ENCODE data around the gene LPAR1. TPM values are rescaled to one million over a fixed set of nuclear protein-coding genes. Genes with fewer than 3 reads are reported as not detected.

The LPAR1 gene
- total RNA-seq, 8 experiments from 2014 or later: 0.69 to 128 (median 8.0) TPM

GRCh38 chr9:111036429-111036789, 1.9 kb downstream of the LPAR1 start:
- H3K4me1 ChIP-seq (replicated peaks in 1 of 2): peaks cover 4 to 14% of the 10 kb centered on the region in 2 donors
- in situ Hi-C loops (cut with MboI; ENCODE audit: low pct_unique_long_range_greater_than_20kb in 2 of 9, low sequenced_read_pairs in 9 of 9, unreplicated experiment in 9 of 9): loop anchor here in 2 of 9 experiments (25.0 kb wide), 3 partner anchors 251 to 399 kb away; partner anchors contain the start of gene MUSK (in 1 of the 2)
- H3K4me3 ChIP-seq: peak overlapping the region in 3 of 5 donors; percentile 41 to 50 (median 49)
- ATAC-seq (replicated peaks in 6 of 8): peak in 3 of 8 experiments; percentile 26 to 34 (median 32)
- no peak overlapping the region for H3K27ac ChIP-seq
- 0 to 60% (median 10%) methylated on average over 1 to 15 of the region's 15 CpGs; no CpG with 5 or more reads in 1 of the 10 experiments for WGBS, 10 experiments

GRCh38 chr9:111035543-111036428, 2.5 kb downstream of the LPAR1 start:
- WGBS, 10 experiments: 20 to 83% (median 70%) methylated on average over 1 to 3 of the region's 3 CpGs
- Histone ChIP-seq H3K4me1 (replicated peaks in 1 of 2) (peaks cover 4 to 14% of the 10 kb centered on the region in 2 donors), H3K27ac (no peak overlapping the region), H3K4me3 (peak overlapping the region in 1 of 5 donors; percentile 49)
- in situ Hi-C loops (cut with MboI; ENCODE audit: low pct_unique_long_range_greater_than_20kb in 2 of 9, low sequenced_read_pairs in 9 of 9, unreplicated experiment in 9 of 9): loop anchor here in 2 of 9 experiments (25.0 kb wide), 3 partner anchors 252 to 398 kb away; partner anchors contain the start of gene MUSK (in 1 of the 2)
- ATAC-seq (replicated peaks in 6 of 8): no peak

GRCh38 chr9:111034898-111035539, 3.3 kb downstream of the LPAR1 start:
- Histone ChIP-seq H3K27ac (no peak overlapping the region), H3K4me3 (no peak overlapping the region), H3K4me1 (replicated peaks in 1 of 2) (peaks cover 4 to 14% of the 10 kb centered on the region in 2 donors)
- 5 to 91% (median 83%) methylated on average over 2 to 9 of the region's 9 CpGs for WGBS, 10 experiments
- peak in 2 of 8 experiments; percentile 17 to 18 for ATAC-seq (replicated peaks in 6 of 8)
- in situ Hi-C loops (cut with MboI; ENCODE audit: low pct_unique_long_range_greater_than_20kb in 2 of 9, low sequenced_read_pairs in 9 of 9, unreplicated experiment in 9 of 9): loop anchor here in 2 of 9 experiments (25.0 kb wide), 3 partner anchors 252 to 398 kb away; partner anchors contain the start of gene MUSK (in 1 of the 2)

- in situ Hi-C loops (cut with MboI; ENCODE audit: low pct_unique_long_range_greater_than_20kb in 2 of 9, low sequenced_read_pairs in 9 of 9, unreplicated experiment in 9 of 9): loop anchor here in 2 of 9 experiments (25.0 kb wide), 3 partner anchors 253 to 397 kb away; partner anchors contain the start of gene MUSK (in 1 of the 2)
- H3K4me1 ChIP-seq (replicated peaks in 1 of 2): peaks cover 4 to 14% of the 10 kb centered on the region in 2 donors
- WGBS, 10 experiments: 0 to 100% (median 83%) methylated on average over 2 to 6 of the region's 6 CpGs
- no peak overlapping the region for H3K4me3 ChIP-seq
- peak in 2 of 8 experiments; percentile 1 to 2 for ATAC-seq (replicated peaks in 6 of 8)
- no peak overlapping the region for H3K27ac ChIP-seq
These were observed 3.9 kb downstream of the LPAR1 start for GRCh38 chr9:111034170-111034897.

- Histone ChIP-seq H3K4me3 (no peak overlapping the region), H3K27ac (no peak overlapping the region), H3K4me1 (replicated peaks in 1 of 2) (no peaks in the 10 kb centered on the region)
- no peak for ATAC-seq (replicated peaks in 6 of 8)
- in situ Hi-C loops (cut with MboI; ENCODE audit: low pct_unique_long_range_greater_than_20kb in 2 of 9, low sequenced_read_pairs in 9 of 9, unreplicated experiment in 9 of 9): loop anchor here in 2 of 9 experiments (25.0 kb wide), 3 partner anchors 257 to 393 kb away; partner anchors contain the start of gene MUSK (in 1 of the 2)
- 10 to 80% (median 57%) methylated on average over 1 to 5 of the region's 5 CpGs; no CpG with 5 or more reads in 5 of the 10 experiments for WGBS, 10 experiments
These were observed 7.8 kb downstream of the LPAR1 start for GRCh38 chr9:111030492-111030891.

GRCh38 chr9:111029260-111029659, 9.0 kb downstream of the LPAR1 start:
- no peak for ATAC-seq (replicated peaks in 6 of 8)
- WGBS, 10 experiments: 53 to 100% (median 82%) methylated on average over 1 to 4 of the region's 4 CpGs; no CpG with 5 or more reads in 1 of the 10 experiments
- Histone ChIP-seq H3K4me3 (no peak overlapping the region), H3K4me1 (replicated peaks in 1 of 2) (no peaks in the 10 kb centered on the region), H3K27ac (no peak overlapping the region)
- in situ Hi-C loops (cut with MboI; ENCODE audit: low pct_unique_long_range_greater_than_20kb in 2 of 9, low sequenced_read_pairs in 9 of 9, unreplicated experiment in 9 of 9): loop anchor here in 2 of 9 experiments (25.0 kb wide), 3 partner anchors 258 to 392 kb away; partner anchors contain the start of gene MUSK (in 1 of the 2)

GRCh38 chr9:111027798-111028197, 10.5 kb downstream of the LPAR1 start:
- ATAC-seq (replicated peaks in 6 of 8): no peak
- no peaks in the 10 kb centered on the region for H3K4me1 ChIP-seq (replicated peaks in 1 of 2)
- no peak overlapping the region for H3K27ac ChIP-seq
- WGBS, 10 experiments: 60 to 100% (median 85%) methylated on average over 2 of the region's 2 CpGs; no CpG with 5 or more reads in 1 of the 10 experiments
- in situ Hi-C loops (cut with MboI; ENCODE audit: low pct_unique_long_range_greater_than_20kb in 2 of 9, low sequenced_read_pairs in 9 of 9, unreplicated experiment in 9 of 9): loop anchor here in 2 of 9 experiments (25.0 kb wide), 3 partner anchors 260 to 390 kb away; partner anchors contain the start of gene MUSK (in 1 of the 2)
- H3K4me3 ChIP-seq: no peak overlapping the region

- WGBS, 10 experiments: 46 to 100% (median 95%) methylated on average over 1 to 3 of the region's 3 CpGs; no CpG with 5 or more reads in 2 of the 10 experiments
- no peak for ATAC-seq (replicated peaks in 6 of 8)
- H3K4me3 ChIP-seq: no peak overlapping the region
- in situ Hi-C loops (cut with MboI; ENCODE audit: low pct_unique_long_range_greater_than_20kb in 2 of 9, low sequenced_read_pairs in 9 of 9, unreplicated experiment in 9 of 9): no loop called here
- H3K4me1 ChIP-seq (replicated peaks in 1 of 2): no peaks in the 10 kb centered on the region
- H3K27ac ChIP-seq: no peak overlapping the region
These were observed 15.1 kb downstream of the LPAR1 start for GRCh38 chr9:111023128-111023527.

GRCh38 chr9:111020594-111020993, 17.7 kb downstream of the LPAR1 start:
- ATAC-seq (replicated peaks in 6 of 8): no peak
- no peak overlapping the region for H3K27ac ChIP-seq
- WGBS, 10 experiments: 57 to 100% (median 100%) methylated on average over 1 of the region's 1 CpG; no CpG with 5 or more reads in 5 of the 10 experiments

GRCh38 chr9:111016426-111017045, 21.7 kb downstream of the LPAR1 start:
- WGBS, 10 experiments: 24 to 95% (median 65%) methylated on average over 1 to 3 of the region's 3 CpGs; no CpG with 5 or more reads in 2 of the 10 experiments
- Histone ChIP-seq H3K4me3 (no peak overlapping the region), H3K4me1 (replicated peaks in 1 of 2) (no peaks in the 10 kb centered on the region), H3K27ac (no peak overlapping the region)
- ATAC-seq (replicated peaks in 6 of 8): peak in 4 of 8 experiments; percentile 31 to 37 (median 34)
- in situ Hi-C loops (cut with MboI; ENCODE audit: low pct_unique_long_range_greater_than_20kb in 2 of 9, low sequenced_read_pairs in 9 of 9, unreplicated experiment in 9 of 9): no loop called here

More at GRCh38 chr9:111020594-111020993, 17.7 kb downstream of the LPAR1 start:
- Histone ChIP-seq H3K4me3 (no peak overlapping the region), H3K4me1 (replicated peaks in 1 of 2) (no peaks in the 10 kb centered on the region)
- in situ Hi-C loops (cut with MboI; ENCODE audit: low pct_unique_long_range_greater_than_20kb in 2 of 9, low sequenced_read_pairs in 9 of 9, unreplicated experiment in 9 of 9): no loop called here

- ATAC-seq (replicated peaks in 6 of 8): peak in 3 of 8 experiments; percentile 89 to 93 (median 93)
- in situ Hi-C loops (cut with MboI; ENCODE audit: low pct_unique_long_range_greater_than_20kb in 2 of 9, low sequenced_read_pairs in 9 of 9, unreplicated experiment in 9 of 9): no loop called here
- no peaks in the 10 kb centered on the region for H3K4me1 ChIP-seq (replicated peaks in 1 of 2)
- H3K4me3 ChIP-seq: no peak overlapping the region
- WGBS, 10 experiments: 29 to 80% (median 57%) methylated on average over 1 of the region's 1 CpG; no CpG with 5 or more reads in 4 of the 10 experiments
- H3K27ac ChIP-seq: no peak overlapping the region
These were observed 22.3 kb downstream of the LPAR1 start for GRCh38 chr9:111016016-111016415.

- H3K4me3 ChIP-seq: no peak overlapping the region
- ATAC-seq (replicated peaks in 6 of 8): no peak
- no peaks in the 10 kb centered on the region for H3K4me1 ChIP-seq (replicated peaks in 1 of 2)
- H3K27ac ChIP-seq: no peak overlapping the region
- 63 to 100% (median 87%) methylated on average over 1 of the region's 1 CpG; no CpG with 5 or more reads in 1 of the 10 experiments for WGBS, 10 experiments
- in situ Hi-C loops (cut with MboI; ENCODE audit: low pct_unique_long_range_greater_than_20kb in 2 of 9, low sequenced_read_pairs in 9 of 9, unreplicated experiment in 9 of 9): no loop called here
These were observed 24.6 kb downstream of the LPAR1 start for GRCh38 chr9:111013707-111014106.

All from motor neuron (in vitro differentiated cells).